ENCODE results near the gene CCM2. TPM values are rescaled to one million over a fixed set of nuclear protein-coding genes. Genes with fewer than 3 reads are reported as not detected.

Gene CCM2
- total RNA-seq, 1 donor from 2014 or later, result 62.0 TPM

- no peak for TF ChIP-seq CTCF (IDR thresholded peaks at IDR 0.05; ENCODE audit: insufficient read depth, low read depth, low read length)
- no peak for TF ChIP-seq EZH2 (IDR thresholded peaks at IDR 0.05; ENCODE audit: insufficient read depth, low read length)
- Mint-ChIP-seq H3K27me3 (ENCODE audit: low read depth, unreplicated experiment) (peaks cover 34% of the 10 kb centered on the region), H3K4me1 (ENCODE audit: low read depth, unreplicated experiment) (peaks cover 7% of the 10 kb centered on the region), H3K4me3 (ENCODE audit: unreplicated experiment) (no peak overlapping the region), H3K36me3 (ENCODE audit: low read depth, unreplicated experiment) (no peaks in the 10 kb centered on the region), H3K9me3 (ENCODE audit: unreplicated experiment) (peaks cover 4% of the 10 kb centered on the region), H3K27ac (ENCODE audit: unreplicated experiment) (no peak overlapping the region)
- H3K27me3 ChIP-seq (ENCODE audit: insufficient read depth, low read length), result peaks cover 7% of the 10 kb centered on the region
- no peaks in the 10 kb centered on the region for H3K36me3 ChIP-seq (ENCODE audit: insufficient read depth, low read length)
- no peak overlapping the region for H3K4me3 ChIP-seq (ENCODE audit: insufficient read depth, low read depth, low read length)
- DNase-seq (ENCODE audit: low read depth), result no peak
- H3K4me2 ChIP-seq (ENCODE audit: low read length), result no peak overlapping the region
- no peaks in the 10 kb centered on the region for H4K20me1 ChIP-seq (ENCODE audit: insufficient read depth, low read length)
- no peaks in the 10 kb centered on the region for H3K9me3 ChIP-seq (ENCODE audit: insufficient read depth, low read depth, low read length)
- no peak overlapping the region for H3K27ac ChIP-seq (ENCODE audit: low read depth, low read length)
- H3K9ac ChIP-seq (ENCODE audit: low read length), result no peak overlapping the region
- H2AFZ ChIP-seq (ENCODE audit: low read depth, low read length), result no peak overlapping the region
- no peak for FAIRE-seq
- H3K4me1 ChIP-seq (ENCODE audit: insufficient read depth, low read length), result no peaks in the 10 kb centered on the region
- no peaks in the 10 kb centered on the region for H3K79me2 ChIP-seq (ENCODE audit: insufficient read depth, low read length)
These were observed 44.3 kb upstream of the CCM2 start for GRCh38 chr7:44955733-44956132.

GRCh38 chr7:44956157-44956766 is 43.7 kb upstream of the CCM2 start:
- H3K4me1 Mint-ChIP-seq (ENCODE audit: low read depth, unreplicated experiment), result peaks cover 7% of the 10 kb centered on the region
- H3K4me3 Mint-ChIP-seq (ENCODE audit: unreplicated experiment), result no peak overlapping the region
- no peak overlapping the region for H3K27ac ChIP-seq (ENCODE audit: low read depth, low read length)
- FAIRE-seq (no peak), DNase-seq (ENCODE audit: low read depth) (no peak)
- H3K4me2 ChIP-seq (ENCODE audit: low read length), result no peak overlapping the region
- no peak overlapping the region for H3K27ac Mint-ChIP-seq (ENCODE audit: unreplicated experiment)
- no peak overlapping the region for H2AFZ ChIP-seq (ENCODE audit: low read depth, low read length)
- peaks cover 7% of the 10 kb centered on the region for H3K27me3 ChIP-seq (ENCODE audit: insufficient read depth, low read length)
- peaks cover 2% of the 10 kb centered on the region for H3K9me3 Mint-ChIP-seq (ENCODE audit: unreplicated experiment)
- no peaks in the 10 kb centered on the region for H4K20me1 ChIP-seq (ENCODE audit: insufficient read depth, low read length)
- TF ChIP-seq CTCF (IDR thresholded peaks at IDR 0.05; ENCODE audit: insufficient read depth, low read depth, low read length) (no peak), EZH2 (IDR thresholded peaks at IDR 0.05; ENCODE audit: insufficient read depth, low read length) (no peak)
- H3K4me3 ChIP-seq (ENCODE audit: insufficient read depth, low read depth, low read length), result no peak overlapping the region
- no peak overlapping the region for H3K9ac ChIP-seq (ENCODE audit: low read length)
- H3K79me2 ChIP-seq (ENCODE audit: insufficient read depth, low read length), result no peaks in the 10 kb centered on the region
- no peaks in the 10 kb centered on the region for H3K9me3 ChIP-seq (ENCODE audit: insufficient read depth, low read depth, low read length)
- peaks cover 29% of the 10 kb centered on the region for H3K27me3 Mint-ChIP-seq (ENCODE audit: low read depth, unreplicated experiment)
- H3K4me1 ChIP-seq (ENCODE audit: insufficient read depth, low read length), result no peaks in the 10 kb centered on the region
- no peaks in the 10 kb centered on the region for H3K36me3 ChIP-seq (ENCODE audit: insufficient read depth, low read length)
- H3K36me3 Mint-ChIP-seq (ENCODE audit: low read depth, unreplicated experiment), result no peaks in the 10 kb centered on the region

GRCh38 chr7:44958645-44959344 is 41.2 kb upstream of the CCM2 start:
- no peaks in the 10 kb centered on the region for H3K36me3 ChIP-seq (ENCODE audit: insufficient read depth, low read length)
- no peak overlapping the region for H3K4me3 ChIP-seq (ENCODE audit: insufficient read depth, low read depth, low read length)
- no peak for DNase-seq (ENCODE audit: low read depth)
- Mint-ChIP-seq H3K4me1 (ENCODE audit: low read depth, unreplicated experiment) (peaks cover 7% of the 10 kb centered on the region), H3K4me3 (ENCODE audit: unreplicated experiment) (no peak overlapping the region), H3K27ac (ENCODE audit: unreplicated experiment) (no peak overlapping the region), H3K27me3 (ENCODE audit: low read depth, unreplicated experiment) (peaks cover 24% of the 10 kb centered on the region), H3K9me3 (ENCODE audit: unreplicated experiment) (peaks cover 2% of the 10 kb centered on the region), H3K36me3 (ENCODE audit: low read depth, unreplicated experiment) (no peaks in the 10 kb centered on the region)
- no peak overlapping the region for H3K4me2 ChIP-seq (ENCODE audit: low read length)
- no peaks in the 10 kb centered on the region for H3K27me3 ChIP-seq (ENCODE audit: insufficient read depth, low read length)
- H3K9me3 ChIP-seq (ENCODE audit: insufficient read depth, low read depth, low read length), result no peaks in the 10 kb centered on the region
- H4K20me1 ChIP-seq (ENCODE audit: insufficient read depth, low read length), result no peaks in the 10 kb centered on the region
- H2AFZ ChIP-seq (ENCODE audit: low read depth, low read length), result no peak overlapping the region
- H3K27ac ChIP-seq (ENCODE audit: low read depth, low read length), result no peak overlapping the region
- no peaks in the 10 kb centered on the region for H3K79me2 ChIP-seq (ENCODE audit: insufficient read depth, low read length)
- no peak overlapping the region for H3K9ac ChIP-seq (ENCODE audit: low read length)
- H3K4me1 ChIP-seq (ENCODE audit: insufficient read depth, low read length), result peaks cover 6% of the 10 kb centered on the region
- no peak for TF ChIP-seq EZH2 (IDR thresholded peaks at IDR 0.05; ENCODE audit: insufficient read depth, low read length)
- TF ChIP-seq CTCF (IDR thresholded peaks at IDR 0.05; ENCODE audit: insufficient read depth, low read depth, low read length), result no peak
- FAIRE-seq, result no peak

All from astrocyte (in vitro differentiated cells and primary cell).